ENCODE measurements around the gene ABCA3.

Gene ABCA3

GRCh38 chr16:2357331-2357730 lies 16.8 kb upstream of the ABCA3 start:
- no peak for DNase-seq (ENCODE audit: low read depth in 3 of 3)

DNA sequence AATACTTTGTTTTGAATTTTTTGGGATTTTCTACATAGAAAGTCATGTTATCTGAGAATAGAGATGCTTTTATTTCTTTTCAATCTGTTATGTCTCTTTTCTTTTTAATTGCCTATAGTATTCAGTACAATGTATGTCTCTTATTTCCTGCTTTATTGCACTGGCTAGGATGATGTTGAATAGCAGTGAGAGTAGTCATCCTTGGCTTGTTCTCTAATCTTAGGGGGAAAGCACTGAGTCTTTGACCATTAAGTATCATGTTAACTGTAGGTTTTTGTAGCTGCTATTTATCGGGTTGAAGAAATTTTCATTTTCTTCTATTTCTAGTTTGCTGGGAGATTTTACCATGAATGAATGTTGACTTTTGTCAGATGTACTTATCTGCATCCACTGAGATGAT lies 10.0 kb upstream of the ABCA3 start:
- DNase-seq (ENCODE audit: low read depth in 3 of 3): no peak

GRCh38 chr16:2343211-2343610 lies 2.7 kb upstream of the ABCA3 start:
- DNase-seq (ENCODE audit: low read depth in 3 of 3): no peak

- no peak for DNase-seq (ENCODE audit: low read depth in 3 of 3)
These were observed 1.2 kb upstream of the ABCA3 start for GRCh38 chr16:2341456-2342447.

- DNase-seq (ENCODE audit: low read depth in 3 of 3): peak in 2 of 3 donors; percentile 18 to 38
These were observed 725 bp downstream of the ABCA3 start for GRCh38 chr16:2339521-2340484.

DNA sequence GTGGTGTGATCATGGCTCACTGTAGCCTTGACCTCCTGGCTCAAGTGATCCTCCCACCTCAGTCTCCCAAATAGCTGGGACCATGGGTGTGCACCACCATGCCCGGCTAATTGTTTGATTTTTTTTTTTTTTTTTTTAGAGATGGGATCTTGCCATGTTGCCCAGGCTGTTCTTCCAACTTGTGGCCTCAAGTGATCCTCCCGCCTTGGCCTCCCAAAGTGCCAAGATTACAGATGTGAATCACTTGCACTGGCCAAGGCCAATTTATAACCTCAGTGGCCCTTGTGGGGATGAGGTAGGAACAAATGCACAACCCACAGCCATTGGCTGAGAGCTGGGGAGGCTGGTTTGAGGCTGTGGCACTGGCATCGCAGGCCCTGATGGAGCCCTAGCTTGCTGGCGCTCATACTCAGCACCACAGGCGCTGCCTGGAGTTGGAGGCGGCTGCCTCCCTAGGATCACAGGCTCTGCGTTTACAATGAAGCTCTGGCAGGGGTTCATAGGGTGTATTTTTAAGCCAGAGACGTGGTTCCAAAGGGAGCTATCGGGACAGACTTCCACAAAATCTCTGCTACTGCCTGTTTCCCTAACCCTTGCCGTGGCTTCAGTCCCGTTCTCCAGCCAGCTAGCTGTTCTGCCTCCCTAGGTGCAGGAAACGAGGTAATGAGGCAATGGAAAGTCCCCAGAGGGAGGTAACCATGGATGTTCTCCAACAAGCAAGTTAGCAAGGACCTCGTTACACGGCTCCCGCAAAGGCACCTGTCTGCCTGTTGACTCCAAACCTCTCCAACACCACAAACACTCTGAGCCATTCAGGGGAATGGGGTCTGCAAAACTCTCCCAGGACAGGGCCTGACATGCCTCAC lies 2.9 kb downstream of the ABCA3 start:
- no peak for DNase-seq (ENCODE audit: low read depth in 3 of 3)

GRCh38 chr16:2335286-2335895 lies 5.1 kb downstream of the ABCA3 start:
- DNase-seq (ENCODE audit: low read depth in 3 of 3): no peak

- no peak for DNase-seq (ENCODE audit: low read depth in 3 of 3)
These were observed 6.7 kb downstream of the ABCA3 start for GRCh38 chr16:2333772-2334379.

GRCh38 chr16:2333231-2333630 lies 7.3 kb downstream of the ABCA3 start:
- no peak for DNase-seq (ENCODE audit: low read depth in 3 of 3)

- no peak for DNase-seq (ENCODE audit: low read depth in 3 of 3)
These were observed 8.6 kb downstream of the ABCA3 start for GRCh38 chr16:2331931-2332267.

GRCh38 chr16:2331199-2331930 lies 9.2 kb downstream of the ABCA3 start:
- DNase-seq (ENCODE audit: low read depth in 3 of 3): no peak

GRCh38 chr16:2329532-2329931 lies 11.0 kb downstream of the ABCA3 start:
- DNase-seq (ENCODE audit: low read depth in 3 of 3): no peak

DNA sequence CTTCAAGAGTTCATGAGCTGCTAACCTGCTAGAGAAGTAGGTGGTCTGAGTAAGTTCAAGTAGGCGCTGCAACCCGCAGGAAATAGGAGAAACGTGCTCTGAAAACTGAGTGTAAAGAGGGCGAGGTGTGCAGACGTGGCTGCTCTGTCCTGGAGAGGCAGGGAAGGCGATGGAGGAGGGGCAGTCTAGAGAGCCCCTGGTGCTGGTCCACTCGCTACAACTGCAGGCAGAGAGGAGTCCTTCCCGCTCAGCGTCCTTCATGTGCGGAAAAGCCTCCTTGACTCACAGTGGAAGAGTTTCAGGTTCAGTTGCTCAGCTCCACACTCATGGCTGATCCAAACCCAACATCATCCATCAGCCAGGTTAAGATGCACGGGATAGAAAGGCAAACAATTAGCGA lies 12.1 kb downstream of the ABCA3 start:
- no peak for DNase-seq (ENCODE audit: low read depth in 3 of 3)

GRCh38 chr16:2326191-2326590 lies 14.3 kb downstream of the ABCA3 start:
- DNase-seq (ENCODE audit: low read depth in 3 of 3): no peak

DNA sequence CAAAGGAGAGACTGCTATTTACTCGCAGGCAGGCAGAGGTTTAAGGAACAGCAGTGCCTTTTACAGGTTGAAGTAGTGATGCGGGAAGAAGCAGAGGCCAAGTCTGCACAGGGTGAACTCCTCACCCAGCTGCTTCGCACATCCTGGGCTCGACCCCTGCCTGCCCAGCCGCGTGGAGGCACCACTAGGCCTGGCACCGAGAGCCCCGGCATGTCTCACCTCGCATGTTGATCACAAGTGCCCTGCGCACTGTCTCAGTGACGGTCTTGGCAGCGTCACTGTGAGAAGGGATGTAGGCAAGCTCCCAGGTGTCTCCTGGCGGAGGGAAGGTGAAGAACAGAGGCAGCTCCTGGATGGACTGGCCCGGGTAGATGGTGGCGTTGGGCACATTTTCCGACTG lies 14.7 kb downstream of the ABCA3 start:
- DNase-seq (ENCODE audit: low read depth in 3 of 3): no peak

DNA sequence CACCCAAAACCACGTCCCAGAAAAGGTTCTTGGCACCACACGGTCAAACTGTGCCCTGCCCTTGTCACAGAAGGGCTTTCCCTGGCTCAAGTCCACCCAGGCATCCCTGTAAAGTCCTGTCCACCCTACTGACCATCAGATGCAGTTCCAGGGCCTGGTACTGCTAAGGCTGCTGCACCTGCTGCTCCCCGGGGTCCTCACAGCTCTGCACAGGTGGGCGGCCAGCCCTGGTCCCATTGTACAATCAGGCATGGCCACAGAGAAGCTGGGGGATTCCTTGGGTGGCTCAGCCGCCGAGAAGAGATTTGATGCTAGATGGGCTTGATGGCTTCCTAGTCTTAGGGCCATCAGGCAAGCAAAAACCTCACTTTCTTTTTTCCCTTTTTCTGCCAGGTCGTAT lies 15.3 kb downstream of the ABCA3 start:
- no peak for DNase-seq (ENCODE audit: low read depth in 3 of 3)

DNA sequence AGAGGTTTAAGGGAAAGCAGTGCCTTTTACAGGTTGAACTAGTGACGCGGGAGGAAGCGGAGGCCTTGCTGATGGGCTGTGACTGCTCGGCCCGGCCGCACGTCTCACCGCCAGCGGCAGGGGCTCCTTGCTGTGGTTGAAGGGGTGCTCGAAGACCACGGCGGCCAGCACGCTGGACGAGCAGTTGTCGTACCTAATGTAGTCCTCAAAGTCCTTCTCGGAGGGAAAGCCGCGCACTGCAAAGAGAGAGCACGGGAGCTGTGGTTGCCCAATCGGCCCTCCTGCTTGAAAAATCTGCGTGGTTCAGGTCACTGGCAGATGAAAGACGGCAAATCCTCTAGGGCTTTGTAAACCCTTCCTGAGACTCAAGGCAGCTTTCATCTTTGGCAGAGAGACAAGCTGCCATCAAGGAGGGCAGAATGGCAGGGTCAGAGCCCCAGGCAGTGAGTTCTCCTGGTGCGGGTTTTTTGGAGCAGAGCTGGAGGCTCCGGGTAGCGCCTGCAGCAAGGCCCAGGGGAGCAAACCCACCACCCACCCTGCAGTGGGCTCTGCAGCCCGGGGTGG lies 16.1 kb downstream of the ABCA3 start:
- no peak for DNase-seq (ENCODE audit: low read depth in 3 of 3)

GRCh38 chr16:2323701-2324100 lies 16.8 kb downstream of the ABCA3 start:
- DNase-seq (ENCODE audit: low read depth in 3 of 3): no peak

DNA sequence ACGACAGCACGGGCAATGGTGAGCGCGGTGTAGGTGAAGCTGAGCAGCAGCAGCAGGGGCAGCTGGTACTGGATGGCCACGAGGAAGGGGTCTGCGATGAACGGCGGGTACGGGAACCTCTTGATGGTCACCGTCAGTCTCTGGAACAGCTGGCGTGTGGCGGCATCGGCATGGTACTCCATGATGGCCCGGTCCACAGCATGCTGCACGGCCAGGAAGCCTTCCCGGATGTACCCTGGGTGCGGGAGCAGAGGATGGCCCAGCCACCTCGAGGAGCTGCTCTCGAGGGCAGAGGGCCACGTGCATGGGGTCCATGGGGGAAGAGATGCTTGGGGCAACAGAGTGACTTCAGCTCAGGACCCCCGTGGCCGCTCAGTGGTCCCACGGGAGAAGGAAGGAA lies 20.9 kb downstream of the ABCA3 start:
- no peak for DNase-seq (ENCODE audit: low read depth in 3 of 3)

Data from stimulated activated CD4-positive, alpha-beta T cell treated with anti-CD3 and anti-CD28 coated beads, TNF-alpha, amount 100 ng/mL, for 48 hours (primary cell).